Measurements from ENCODE around the gene KCNN4.

KCNN4 gene

DNA sequence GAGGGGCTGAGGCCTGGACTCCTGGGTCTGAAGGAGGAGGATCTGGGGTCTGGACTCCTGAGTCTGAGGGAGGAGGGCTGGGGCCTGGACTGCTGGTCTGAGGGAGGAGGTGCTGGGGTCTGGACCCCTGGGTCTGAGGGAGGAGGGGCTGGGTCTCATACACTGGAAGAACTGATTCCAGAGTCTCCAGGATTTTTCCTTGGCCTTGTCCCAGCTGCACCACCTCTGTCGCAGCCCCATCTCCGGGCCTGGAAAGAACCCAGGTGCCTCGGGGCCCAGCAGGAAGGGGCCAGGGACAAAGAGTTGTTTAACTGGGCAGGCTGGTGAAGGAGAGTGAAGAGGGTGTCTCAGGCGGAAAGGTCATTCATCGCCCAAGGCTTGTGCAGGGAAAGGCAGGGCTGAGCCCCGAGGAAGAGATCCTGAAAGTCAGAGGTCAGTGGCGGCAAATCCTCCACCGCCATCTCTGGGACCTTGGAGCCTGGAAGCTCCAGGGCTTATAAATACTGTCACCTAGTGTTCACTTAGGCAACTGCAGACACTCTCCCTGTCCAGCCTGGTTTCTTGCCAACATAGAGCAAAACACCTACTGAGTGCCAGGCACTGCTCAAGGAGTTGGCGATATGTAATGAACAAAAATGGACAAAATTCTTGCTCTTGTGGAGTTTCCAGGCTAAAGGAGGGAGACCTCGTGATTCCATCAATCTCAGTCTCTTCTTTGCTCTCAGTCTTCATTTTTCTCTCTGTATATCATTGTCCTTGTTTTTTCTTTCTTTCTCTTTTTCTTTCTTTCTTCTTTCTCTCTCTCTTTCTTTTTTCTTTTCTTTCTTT, 4.4 kb upstream of the KCNN4 start:
- H3K27ac ChIP-seq: peak overlapping the region; percentile 96
- DNase-seq (ENCODE audit: low spot score): peak; percentile 70
- CTCF ChIA-PET: interaction anchor here (0.5 to 1.9 kb wide), 11 partner anchors 13 to 244 kb away, joined by 3 to 20 read pairs (median 4); partner anchors contain the start of gene PLAUR
- POLR2A ChIA-PET (ENCODE audit: low non-redundant PET): no interaction called here
- TF ChIP-seq, protein P1, sequence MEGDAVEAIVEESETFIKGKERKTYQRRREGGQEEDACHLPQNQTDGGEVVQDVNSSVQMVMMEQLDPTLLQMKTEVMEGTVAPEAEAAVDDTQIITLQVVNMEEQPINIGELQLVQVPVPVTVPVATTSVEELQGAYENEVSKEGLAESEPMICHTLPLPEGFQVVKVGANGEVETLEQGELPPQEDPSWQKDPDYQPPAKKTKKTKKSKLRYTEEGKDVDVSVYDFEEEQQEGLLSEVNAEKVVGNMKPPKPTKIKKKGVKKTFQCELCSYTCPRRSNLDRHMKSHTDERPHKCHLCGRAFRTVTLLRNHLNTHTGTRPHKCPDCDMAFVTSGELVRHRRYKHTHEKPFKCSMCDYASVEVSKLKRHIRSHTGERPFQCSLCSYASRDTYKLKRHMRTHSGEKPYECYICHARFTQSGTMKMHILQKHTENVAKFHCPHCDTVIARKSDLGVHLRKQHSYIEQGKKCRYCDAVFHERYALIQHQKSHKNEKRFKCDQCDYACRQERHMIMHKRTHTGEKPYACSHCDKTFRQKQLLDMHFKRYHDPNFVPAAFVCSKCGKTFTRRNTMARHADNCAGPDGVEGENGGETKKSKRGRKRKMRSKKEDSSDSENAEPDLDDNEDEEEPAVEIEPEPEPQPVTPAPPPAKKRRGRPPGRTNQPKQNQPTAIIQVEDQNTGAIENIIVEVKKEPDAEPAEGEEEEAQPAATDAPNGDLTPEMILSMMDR (conservative IDR thresholded peaks at IDR 0.05; ENCODE audit: low read depth): peak; percentile 99

DNA sequence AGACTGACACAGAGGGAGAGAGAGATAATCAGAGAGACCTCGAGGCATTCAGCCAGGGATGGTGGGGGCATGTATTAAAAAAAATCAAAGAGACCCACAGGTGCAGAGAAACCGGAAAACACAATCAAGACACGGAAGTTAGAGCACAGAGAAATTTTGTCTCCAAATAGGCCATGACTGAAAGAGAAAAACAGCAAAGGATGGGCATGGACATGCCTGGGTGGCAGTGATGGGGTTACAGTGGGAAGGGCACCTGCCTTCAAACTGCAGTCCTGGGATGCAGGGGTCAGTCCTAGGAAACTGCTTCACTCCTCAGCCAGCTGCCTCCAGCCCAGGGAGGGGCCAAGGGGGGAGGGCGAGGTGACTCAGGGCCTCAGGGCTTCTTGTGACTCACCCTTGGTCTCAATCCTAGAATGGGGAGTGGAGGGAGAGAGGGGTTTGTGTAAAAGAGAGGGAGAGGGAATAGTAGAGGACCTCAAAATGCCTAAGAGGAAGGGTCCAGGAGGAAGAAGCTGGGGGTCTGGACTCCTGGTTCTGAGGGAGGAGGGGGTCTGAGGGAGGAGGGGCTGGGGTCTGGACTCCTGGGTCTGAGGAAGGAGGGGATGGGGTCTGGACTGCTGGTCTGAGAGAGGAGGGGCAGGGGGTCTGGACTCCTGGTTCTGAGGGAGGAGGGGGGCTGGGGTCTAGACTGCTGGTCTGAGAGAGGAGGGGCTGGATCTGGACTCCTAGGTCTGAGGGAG, 3.6 kb upstream of the KCNN4 start:
- DNase-seq (ENCODE audit: low spot score): peak; percentile 92
- TF ChIP-seq, protein P1 (conservative IDR thresholded peaks at IDR 0.05; ENCODE audit: low read depth): no peak
- ChIA-PET CTCF (interaction anchor here (0.5 to 1.9 kb wide), 12 partner anchors 12 to 243 kb away, joined by 3 to 20 read pairs (median 4); partner anchors contain the start of gene PLAUR), POLR2A (ENCODE audit: low non-redundant PET) (interaction anchor here (0.5 kb wide), 1 partner anchor 267 kb away, joined by 4 read pairs; no protein-coding TSS in a partner anchor)
- peak overlapping the region; percentile 96 for H3K27ac ChIP-seq

DNA sequence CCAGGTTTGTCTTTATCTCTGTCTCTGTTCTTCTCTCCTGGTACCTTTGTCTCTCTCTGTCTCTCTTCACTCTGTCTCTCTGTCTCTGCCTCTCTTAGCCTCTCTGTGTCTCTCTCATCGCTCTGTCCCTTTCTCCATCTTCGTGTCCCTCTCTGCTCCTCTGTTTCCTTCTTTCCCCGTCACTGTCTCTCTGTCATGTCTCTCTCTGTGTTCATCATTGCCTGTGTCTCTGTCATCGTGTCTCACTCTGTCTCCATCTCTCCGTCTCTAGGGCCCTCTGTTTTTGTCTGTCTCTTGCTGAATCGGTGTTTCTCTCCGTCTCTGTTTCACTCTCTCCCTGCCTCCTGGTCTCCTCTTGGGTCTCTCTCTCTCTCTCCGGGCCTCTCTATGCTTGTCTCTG, 2.9 kb upstream of the KCNN4 start:
- DNase-seq (ENCODE audit: low spot score): no peak
- TF ChIP-seq, protein P1 (conservative IDR thresholded peaks at IDR 0.05; ENCODE audit: low read depth): no peak
- ChIA-PET POLR2A (ENCODE audit: low non-redundant PET) (no interaction called here), CTCF (no interaction called here)
- H3K27ac ChIP-seq: peak overlapping the region; percentile 96

DNA sequence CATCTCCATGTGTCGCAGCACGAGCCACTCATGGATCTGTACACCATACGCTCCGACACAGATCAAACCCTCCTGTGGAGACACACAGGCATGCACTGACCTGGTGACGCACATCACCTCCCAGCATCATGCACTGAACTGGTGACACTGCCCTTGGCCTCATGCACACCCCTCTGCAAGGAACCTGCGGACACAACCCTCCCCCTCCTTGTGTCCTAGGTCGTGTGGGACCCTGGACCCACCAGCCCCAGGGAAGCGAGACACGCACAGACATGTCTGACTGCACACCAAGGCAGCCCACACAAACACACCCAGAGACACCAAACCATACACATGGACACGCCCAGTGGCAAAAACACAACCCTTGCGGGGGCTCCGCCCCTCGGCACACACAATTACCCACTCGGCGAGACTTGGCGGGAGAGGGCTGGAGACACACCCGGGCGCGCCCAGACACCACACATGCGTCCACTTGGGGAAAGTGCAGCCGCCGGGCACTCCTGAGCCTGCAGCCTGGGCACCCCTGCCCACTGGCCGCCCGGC, 2.0 kb upstream of the KCNN4 start:
- peak overlapping the region; percentile 96 for H3K27ac ChIP-seq
- ChIA-PET CTCF (no interaction called here), POLR2A (ENCODE audit: low non-redundant PET) (no interaction called here)
- TF ChIP-seq, protein P1 (conservative IDR thresholded peaks at IDR 0.05; ENCODE audit: low read depth): no peak
- no peak for DNase-seq (ENCODE audit: low spot score)

DNA sequence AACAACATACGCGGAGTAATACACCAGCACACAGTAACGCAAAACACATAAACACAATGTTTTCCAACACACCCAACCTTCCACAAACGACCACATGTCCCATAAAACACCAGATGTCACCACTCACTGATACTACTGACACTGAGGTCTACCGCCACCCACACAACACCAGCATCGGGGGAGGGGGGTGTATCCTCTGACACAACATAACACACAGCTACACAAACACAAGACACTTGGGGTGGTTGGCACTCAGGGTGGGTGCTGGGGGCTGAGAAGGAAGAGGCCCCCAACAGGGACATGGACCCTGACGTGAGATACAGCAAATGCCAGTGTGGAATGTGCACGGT, 1.5 kb upstream of the KCNN4 start:
- ChIA-PET POLR2A (ENCODE audit: low non-redundant PET) (no interaction called here), CTCF (no interaction called here)
- H3K27ac ChIP-seq: peak overlapping the region; percentile 96

More for the DNA sequence above, 1.5 kb upstream of the KCNN4 start:
- DNase-seq (ENCODE audit: low spot score): no peak
- TF ChIP-seq, protein P1 (conservative IDR thresholded peaks at IDR 0.05; ENCODE audit: low read depth): no peak

All from RWPE1 (cell line).